Activated T-helper 1 cell treated with anti-CD3 and anti-CD28 coated beads, Interleukin-12 subunit alpha, Interleukin-12 subunit beta, Interleukin-2, Interleukin-4 antibody, amounts not matched to agents 30 ng/mL and 10 ng/mL and 1 ng/mL, durations not matched to agents 14 hours and 24 hours and 36 hours (primary cell): ENCODE results near the gene TRAPPC2B. TPM values are rescaled to one million over a fixed set of nuclear protein-coding genes. Genes with fewer than 3 reads are reported as not detected.

Source experiments
- total RNA-seq: library from RNA; stranded (reverse); gene quantifications from 2 replicates; pipeline ENCODE4 v1.2.3, GENCODE V29; 2022

TRAPPC2B gene
- total RNA-seq, 1 donor from 2014 or later: 3.8 TPM

Other genes with a start within 250 kb of the TRAPPC2B start
- not detected in 2 replicates for gene USP29, start 243.6 kb upstream of the TRAPPC2B start, total RNA-seq
- gene ZIM3, start 218.3 kb upstream of the TRAPPC2B start, total RNA-seq: not detected in 2 replicates
- not detected in 2 replicates for gene DUXA, start 196.1 kb upstream of the TRAPPC2B start, total RNA-seq
- 16.1 and 18.3 TPM in 2 replicates for gene ZNF264, start 172.1 kb upstream of the TRAPPC2B start, total RNA-seq
- 0.54 and 0.73 TPM in 2 replicates for gene AURKC, start 132.5 kb upstream of the TRAPPC2B start, total RNA-seq
- 6.9 and 8.4 TPM in 2 replicates for gene ZNF805, start 122.9 kb upstream of the TRAPPC2B start, total RNA-seq
- gene ZNF460, start 83.1 kb upstream of the TRAPPC2B start, total RNA-seq: 41.4 and 47.7 TPM in 2 replicates
- gene ZNF543, start 43.1 kb upstream of the TRAPPC2B start, total RNA-seq: 5.1 and 5.4 TPM in 2 replicates
- gene ZNF304, start 12.3 kb upstream of the TRAPPC2B start, total RNA-seq: 6.1 and 6.6 TPM in 2 replicates
- 0.69 and 0.93 TPM in 2 replicates for gene ZNF547, start within 50 bp of the TRAPPC2B start, total RNA-seq
- 11.3 and 12.1 TPM in 2 replicates for gene ZNF548, start 26.3 kb downstream of the TRAPPC2B start, total RNA-seq
- gene ZNF17, start 47.6 kb downstream of the TRAPPC2B start, total RNA-seq: 7.9 and 11.0 TPM in 2 replicates
- 21.5 and 22.0 TPM in 2 replicates for gene ZNF749, start 71.8 kb downstream of the TRAPPC2B start, total RNA-seq
- not detected in 2 replicates for gene VN1R1, start 93.6 kb downstream of the TRAPPC2B start, total RNA-seq
- 1.5 and 2.4 TPM in 2 replicates for gene ZNF772, start 114.0 kb downstream of the TRAPPC2B start, total RNA-seq
- 3.7 and 5.1 TPM in 2 replicates for gene ZNF419, start 124.2 kb downstream of the TRAPPC2B start, total RNA-seq
- 5.0 and 5.8 TPM in 2 replicates for gene ZNF773, start 136.4 kb downstream of the TRAPPC2B start, total RNA-seq
- 3.6 and 4.2 TPM in 2 replicates for gene ZNF549, start 163.8 kb downstream of the TRAPPC2B start, total RNA-seq
- 7.2 and 7.5 TPM in 2 replicates for gene ZNF550, start 196.3 kb downstream of the TRAPPC2B start, total RNA-seq
- 3.2 and 3.7 TPM in 2 replicates for gene ZNF416, start 215.4 kb downstream of the TRAPPC2B start, total RNA-seq
- 3.9 and 4.0 TPM in 2 replicates for gene ZIK1, start 220.6 kb downstream of the TRAPPC2B start, total RNA-seq
- gene ZNF530, start 236.3 kb downstream of the TRAPPC2B start, total RNA-seq: 5.4 and 7.3 TPM in 2 replicates